Mucosa of stomach (tissue), 1 donor: ENCODE measurements around the gene LDLRAD4.

Source experiments
- H3K27me3 ChIP-seq: one replicate; pipeline ENCODE4 v1.7.0; 2013; ENCODE audit warnings: mild to moderate bottlenecking, low read length; ENCODE audit not compliant: control insufficient read depth, insufficient read depth
- H3K36me3 ChIP-seq: one replicate; pipeline ENCODE4 v1.7.0; 2013; ENCODE audit warnings: low read length; ENCODE audit not compliant: control insufficient read depth, insufficient read depth
- H3K4me1 ChIP-seq: one replicate; pipeline ENCODE4 v1.7.0; 2013; ENCODE audit warnings: mild to moderate bottlenecking, low read length; ENCODE audit not compliant: control insufficient read depth, insufficient read depth
- H3K4me3 ChIP-seq: one replicate; pipeline ENCODE4 v1.7.0; 2013; ENCODE audit warnings: low read length
- H3K9ac ChIP-seq: one replicate; pipeline ENCODE4 v1.7.0; 2013; ENCODE audit warnings: mild to moderate bottlenecking, low read length, moderate library complexity
- H3K9me3 ChIP-seq: one replicate; pipeline ENCODE4 v1.7.0; 2013; ENCODE audit warnings: mild to moderate bottlenecking, low read length, moderate library complexity; ENCODE audit not compliant: control insufficient read depth
- donor health status: Pancreatic carcinoma.

Gene LDLRAD4

GRCh38 chr18:13184396-13184795, 34.2 kb upstream of the LDLRAD4 start:
- Histone ChIP-seq H3K36me3 (no peaks in the 10 kb centered on the region), H3K9me3 (no peaks in the 10 kb centered on the region), H3K27me3 (no peaks in the 10 kb centered on the region), H3K4me3 (no peak overlapping the region), H3K4me1 (no peaks in the 10 kb centered on the region), H3K9ac (no peak overlapping the region)

GRCh38 chr18:13185675-13186198, 32.8 kb upstream of the LDLRAD4 start:
- H3K4me3 ChIP-seq = no peak overlapping the region
- H3K27me3 ChIP-seq = no peaks in the 10 kb centered on the region
- no peaks in the 10 kb centered on the region for H3K36me3 ChIP-seq
- no peak overlapping the region for H3K9ac ChIP-seq
- no peaks in the 10 kb centered on the region for H3K9me3 ChIP-seq
- H3K4me1 ChIP-seq = no peaks in the 10 kb centered on the region

- H3K27me3 ChIP-seq = no peaks in the 10 kb centered on the region
- no peaks in the 10 kb centered on the region for H3K9me3 ChIP-seq
- no peak overlapping the region for H3K9ac ChIP-seq
- no peak overlapping the region for H3K4me3 ChIP-seq
- no peaks in the 10 kb centered on the region for H3K36me3 ChIP-seq
- no peaks in the 10 kb centered on the region for H3K4me1 ChIP-seq
Observed at GRCh38 chr18:13186687-13187086, 31.9 kb upstream of the LDLRAD4 start.

GRCh38 chr18:13187498-13187897, 31.1 kb upstream of the LDLRAD4 start:
- H3K9me3 ChIP-seq = no peaks in the 10 kb centered on the region

GRCh38 chr18:13191031-13191430, 27.5 kb upstream of the LDLRAD4 start:
- Histone ChIP-seq H3K4me1 (no peaks in the 10 kb centered on the region), H3K4me3 (no peak overlapping the region), H3K9ac (no peak overlapping the region), H3K27me3 (no peaks in the 10 kb centered on the region), H3K9me3 (no peaks in the 10 kb centered on the region), H3K36me3 (no peaks in the 10 kb centered on the region)

More at GRCh38 chr18:13187498-13187897, 31.1 kb upstream of the LDLRAD4 start:
- Histone ChIP-seq H3K9ac (no peak overlapping the region), H3K4me3 (no peak overlapping the region), H3K27me3 (no peaks in the 10 kb centered on the region), H3K36me3 (no peaks in the 10 kb centered on the region), H3K4me1 (no peaks in the 10 kb centered on the region)

GRCh38 chr18:13191779-13192178, 26.8 kb upstream of the LDLRAD4 start:
- no peaks in the 10 kb centered on the region for H3K9me3 ChIP-seq
- no peak overlapping the region for H3K4me3 ChIP-seq
- no peaks in the 10 kb centered on the region for H3K27me3 ChIP-seq
- no peaks in the 10 kb centered on the region for H3K4me1 ChIP-seq
- no peak overlapping the region for H3K9ac ChIP-seq
- H3K36me3 ChIP-seq = no peaks in the 10 kb centered on the region

- Histone ChIP-seq H3K9me3 (no peaks in the 10 kb centered on the region), H3K36me3 (no peaks in the 10 kb centered on the region), H3K4me1 (no peaks in the 10 kb centered on the region), H3K9ac (no peak overlapping the region), H3K27me3 (no peaks in the 10 kb centered on the region), H3K4me3 (no peak overlapping the region)
Observed at GRCh38 chr18:13192970-13193369, 25.6 kb upstream of the LDLRAD4 start.

GRCh38 chr18:13194239-13194638, 24.3 kb upstream of the LDLRAD4 start:
- no peaks in the 10 kb centered on the region for H3K36me3 ChIP-seq
- H3K4me3 ChIP-seq = no peak overlapping the region
- no peaks in the 10 kb centered on the region for H3K4me1 ChIP-seq
- no peak overlapping the region for H3K9ac ChIP-seq
- H3K9me3 ChIP-seq = no peaks in the 10 kb centered on the region
- H3K27me3 ChIP-seq = no peaks in the 10 kb centered on the region

- Histone ChIP-seq H3K36me3 (no peaks in the 10 kb centered on the region), H3K4me3 (no peak overlapping the region), H3K4me1 (no peaks in the 10 kb centered on the region), H3K27me3 (no peaks in the 10 kb centered on the region), H3K9ac (no peak overlapping the region), H3K9me3 (no peaks in the 10 kb centered on the region)
Observed at GRCh38 chr18:13198701-13199100, 19.9 kb upstream of the LDLRAD4 start.

- Histone ChIP-seq H3K4me1 (no peaks in the 10 kb centered on the region), H3K9me3 (no peaks in the 10 kb centered on the region), H3K4me3 (no peak overlapping the region), H3K27me3 (no peaks in the 10 kb centered on the region), H3K9ac (no peak overlapping the region), H3K36me3 (no peaks in the 10 kb centered on the region)
Observed at GRCh38 chr18:13199169-13199568, 19.4 kb upstream of the LDLRAD4 start.

GRCh38 chr18:13201292-13201691, 17.3 kb upstream of the LDLRAD4 start:
- no peaks in the 10 kb centered on the region for H3K27me3 ChIP-seq
- no peak overlapping the region for H3K4me3 ChIP-seq
- H3K9ac ChIP-seq = no peak overlapping the region
- H3K4me1 ChIP-seq = no peaks in the 10 kb centered on the region
- H3K36me3 ChIP-seq = no peaks in the 10 kb centered on the region
- no peaks in the 10 kb centered on the region for H3K9me3 ChIP-seq

- H3K9ac ChIP-seq = no peak overlapping the region
- no peaks in the 10 kb centered on the region for H3K27me3 ChIP-seq
Observed at GRCh38 chr18:13202571-13202970, 16.0 kb upstream of the LDLRAD4 start.

GRCh38 chr18:13206301-13206700, 12.3 kb upstream of the LDLRAD4 start:
- Histone ChIP-seq H3K4me1 (no peaks in the 10 kb centered on the region), H3K36me3 (no peaks in the 10 kb centered on the region), H3K9me3 (no peaks in the 10 kb centered on the region), H3K27me3 (no peaks in the 10 kb centered on the region), H3K9ac (no peak overlapping the region), H3K4me3 (no peak overlapping the region)

More at GRCh38 chr18:13202571-13202970, 16.0 kb upstream of the LDLRAD4 start:
- Histone ChIP-seq H3K9me3 (no peaks in the 10 kb centered on the region), H3K4me1 (no peaks in the 10 kb centered on the region), H3K4me3 (no peak overlapping the region), H3K36me3 (no peaks in the 10 kb centered on the region)
